Duodenal mucosa (tissue), 2 donors: ENCODE data around the gene OBSCN.

ENCODE experiments used
- H3K27ac ChIP-seq: one replicate; pipeline ENCODE4 v1.7.0; 2013; ENCODE audit warnings: low read depth, low read length
- H3K27me3 ChIP-seq, 2 donors: one replicate each; pipeline ENCODE4 v1.7.0; 2013; ENCODE audit warnings: low read length in 2 of 2, control low read depth in 1 of 2; ENCODE audit not compliant: insufficient read depth in 2 of 2, control insufficient read depth in 1 of 2
- H3K36me3 ChIP-seq, 2 donors: one replicate each; pipeline ENCODE4 v1.7.0; 2013; ENCODE audit warnings: low read length in 2 of 2, control low read depth in 1 of 2; ENCODE audit not compliant: insufficient read depth in 2 of 2, control insufficient read depth in 1 of 2
- H3K4me1 ChIP-seq, 2 donors: one replicate each; pipeline ENCODE4 v1.7.0; 2013; ENCODE audit warnings: low read length in 2 of 2, control low read depth in 1 of 2; ENCODE audit not compliant: insufficient read depth in 2 of 2, control insufficient read depth in 1 of 2
- H3K4me3 ChIP-seq, 2 donors: one replicate each; pipeline ENCODE4 v1.7.0; 2013; ENCODE audit warnings: low read length in 2 of 2, low read depth in 1 of 2
- H3K9ac ChIP-seq, 2 donors: one replicate each; pipeline ENCODE4 v1.7.0; 2013; ENCODE audit warnings: low read length in 2 of 2, low read depth in 1 of 2
- H3K9me3 ChIP-seq, 2 donors: one replicate each; pipeline ENCODE4 v1.7.0; 2013; ENCODE audit warnings: low read length in 2 of 2, control low read depth in 1 of 2; ENCODE audit not compliant: control insufficient read depth in 1 of 2

The OBSCN gene

DNA sequence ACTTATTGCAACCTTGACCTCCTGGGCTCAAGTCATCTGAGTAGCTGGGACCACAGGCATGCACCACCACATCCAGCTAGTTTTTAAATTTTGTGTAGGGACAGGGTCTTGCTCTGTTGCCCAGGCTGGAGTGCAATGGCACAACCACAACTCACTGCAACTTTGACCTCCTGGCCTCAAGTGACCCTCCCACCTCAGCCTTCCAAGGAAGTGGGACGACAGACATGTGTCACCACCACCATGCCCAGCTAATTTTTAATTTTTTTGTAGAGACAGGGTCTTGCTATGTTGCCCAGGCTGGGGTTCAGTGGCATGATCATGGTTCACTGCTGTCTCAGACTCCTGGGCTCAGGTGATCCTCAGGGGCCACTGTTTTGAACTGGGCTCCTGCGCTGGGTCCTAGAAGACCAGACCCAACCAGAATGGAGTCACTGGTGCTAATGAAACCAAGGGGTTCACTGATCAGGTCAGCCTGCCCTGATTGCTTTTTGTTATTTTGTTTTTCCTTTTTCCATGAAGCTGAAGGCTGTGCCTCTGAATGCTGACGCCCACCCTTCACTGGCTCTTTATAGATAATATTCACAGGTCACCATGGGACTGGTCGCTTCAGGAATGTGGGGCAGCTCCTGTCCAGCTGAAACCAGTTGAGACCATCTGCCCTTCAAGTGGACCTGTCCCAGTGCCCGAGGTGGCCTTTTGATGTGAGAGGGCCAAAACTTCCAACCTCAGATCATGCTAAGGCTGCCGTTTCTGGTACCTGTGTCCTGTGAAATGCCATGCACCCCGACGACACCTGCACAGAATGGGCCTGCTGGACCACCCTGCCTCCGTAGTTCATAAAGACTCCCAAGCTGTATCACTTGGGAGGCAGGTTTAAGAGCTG, 203.9 kb downstream of the OBSCN start:
- no peak overlapping the region for H3K9ac ChIP-seq
- H3K9me3 ChIP-seq, result no peaks in the 10 kb centered on the region
- no peak overlapping the region for H3K4me3 ChIP-seq
- peaks cover 12 to 14% of the 10 kb centered on the region in 2 donors for H3K27me3 ChIP-seq
- H3K27ac ChIP-seq, result no peak overlapping the region
- peaks cover 18 to 20% of the 10 kb centered on the region in 2 donors for H3K4me1 ChIP-seq
- peaks cover 0 to 3% of the 10 kb centered on the region in 2 donors for H3K36me3 ChIP-seq

- H3K36me3 ChIP-seq, result peaks cover 0 to 3% of the 10 kb centered on the region in 2 donors
Measured at GRCh38 chr1:228413241-228414010, 205.6 kb downstream of the OBSCN start.

GRCh38 chr1:228414511-228415211, 206.8 kb downstream of the OBSCN start:
- H3K4me3 ChIP-seq, result no peak overlapping the region
- peaks cover 0 to 3% of the 10 kb centered on the region in 2 donors for H3K36me3 ChIP-seq
- H3K27me3 ChIP-seq, result peaks cover 25 to 28% of the 10 kb centered on the region in 2 donors
- peaks cover 6 to 11% of the 10 kb centered on the region in 2 donors for H3K4me1 ChIP-seq
- no peak overlapping the region for H3K9ac ChIP-seq
- no peaks in the 10 kb centered on the region for H3K9me3 ChIP-seq
- H3K27ac ChIP-seq, result no peak overlapping the region

More at GRCh38 chr1:228413241-228414010, 205.6 kb downstream of the OBSCN start:
- Histone ChIP-seq H3K9me3 (no peaks in the 10 kb centered on the region), H3K27me3 (peaks cover 25 to 27% of the 10 kb centered on the region in 2 donors), H3K4me1 (peaks cover 7 to 11% of the 10 kb centered on the region in 2 donors), H3K4me3 (no peak overlapping the region), H3K9ac (no peak overlapping the region), H3K27ac (no peak overlapping the region)

GRCh38 chr1:228415221-228415620, 207.4 kb downstream of the OBSCN start:
- no peak overlapping the region for H3K27ac ChIP-seq
- no peaks in the 10 kb centered on the region for H3K9me3 ChIP-seq
- peaks cover 25 to 28% of the 10 kb centered on the region in 2 donors for H3K27me3 ChIP-seq
- H3K36me3 ChIP-seq, result peaks cover 0 to 2% of the 10 kb centered on the region in 2 donors
- no peak overlapping the region for H3K9ac ChIP-seq
- no peak overlapping the region for H3K4me3 ChIP-seq
- H3K4me1 ChIP-seq, result peaks cover 6 to 11% of the 10 kb centered on the region in 2 donors

GRCh38 chr1:228415853-228416216, 208.0 kb downstream of the OBSCN start:
- Histone ChIP-seq H3K9ac (no peak overlapping the region), H3K27ac (no peak overlapping the region), H3K9me3 (no peaks in the 10 kb centered on the region), H3K4me3 (peak overlapping the region; percentile 19 to 59), H3K4me1 (peaks cover 6 to 11% of the 10 kb centered on the region in 2 donors), H3K27me3 (peaks cover 25 to 28% of the 10 kb centered on the region in 2 donors), H3K36me3 (no peaks in the 10 kb centered on the region)

DNA sequence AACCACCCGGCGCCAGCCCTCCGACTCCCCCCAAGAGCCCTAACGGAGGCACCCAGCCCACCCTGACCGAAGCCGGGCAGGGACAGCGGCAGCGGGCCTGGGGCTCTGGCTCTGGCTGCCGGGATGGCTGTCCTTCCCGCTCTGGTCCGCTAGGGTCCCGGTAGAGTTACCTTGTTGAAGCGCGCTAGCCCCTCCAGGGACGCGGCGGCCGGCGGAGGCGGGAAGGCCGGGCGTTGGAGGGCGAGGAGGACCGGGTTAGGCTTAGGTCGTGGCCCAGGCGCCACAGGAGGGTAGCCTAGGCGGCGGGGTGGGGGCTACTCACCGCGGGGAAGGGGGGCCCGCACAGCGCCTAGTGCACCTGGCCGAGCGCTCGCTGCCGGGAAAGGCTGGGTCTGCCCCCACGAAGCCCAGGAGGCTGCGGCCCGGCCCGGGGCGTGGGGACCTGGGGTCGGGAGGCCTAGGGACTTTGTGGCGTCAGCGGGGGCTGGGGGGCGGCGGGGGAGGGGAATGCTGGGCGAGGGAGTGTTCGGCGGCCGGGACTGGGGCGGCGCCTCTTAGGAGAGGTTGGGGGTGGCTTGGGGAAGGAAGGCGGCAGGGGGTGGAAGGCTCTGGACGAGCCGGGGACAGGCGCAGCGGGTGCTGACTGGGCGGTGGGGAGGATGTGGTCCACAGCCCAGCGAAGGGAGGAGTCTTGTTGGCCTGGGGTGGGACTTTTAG, 208.5 kb downstream of the OBSCN start, which contains the start of gene TRIM17:
TSS of gene TRIM17 (minus strand) at position 645 of the 717 bp plus-strand sequence. CDS start 1,789 bp downstream, outside the sequence.
- Histone ChIP-seq H3K9ac (no peak within 1 kb of the TSS), H3K4me1 (peaks cover 6 to 11% of the 10 kb centered on the region in 2 donors), H3K9me3 (no peaks in the 10 kb centered on the region), H3K27ac (no peak within 1 kb of the TSS), H3K36me3 (no peaks in the 10 kb centered on the region), H3K27me3 (peaks cover 25 to 28% of the 10 kb centered on the region in 2 donors), H3K4me3 (peak within 1 kb of the TSS; percentile 19 to 59)

DNA sequence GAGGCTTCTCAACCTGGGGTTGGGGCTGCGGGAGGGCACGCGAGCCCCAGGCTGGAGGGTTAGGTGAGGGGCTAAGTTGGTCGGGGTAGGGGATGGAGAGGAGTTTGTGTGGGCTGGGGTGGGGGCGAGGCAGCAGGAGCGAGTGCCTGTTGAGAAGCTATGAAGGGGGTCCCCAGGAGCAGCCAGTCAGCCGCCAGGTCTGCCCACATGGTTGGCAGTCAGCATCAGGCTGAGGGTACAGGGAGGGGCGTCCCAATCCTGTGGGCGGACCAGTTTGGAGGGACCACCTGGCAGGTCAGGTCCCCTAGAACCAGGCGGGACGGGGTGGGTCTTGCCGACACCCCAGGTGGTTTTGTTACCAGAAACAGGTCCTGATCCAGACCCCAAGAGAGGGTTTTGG, 209.2 kb downstream of the OBSCN start:
- Histone ChIP-seq H3K9ac (no peak overlapping the region), H3K4me3 (no peak overlapping the region), H3K4me1 (peaks cover 6 to 11% of the 10 kb centered on the region in 2 donors), H3K36me3 (no peaks in the 10 kb centered on the region), H3K27ac (no peak overlapping the region), H3K27me3 (peaks cover 25 to 28% of the 10 kb centered on the region in 2 donors), H3K9me3 (no peaks in the 10 kb centered on the region)

GRCh38 chr1:228417483-228418203, 209.8 kb downstream of the OBSCN start:
- Histone ChIP-seq H3K4me3 (no peak overlapping the region), H3K9me3 (no peaks in the 10 kb centered on the region), H3K36me3 (no peaks in the 10 kb centered on the region), H3K4me1 (peaks cover 6 to 11% of the 10 kb centered on the region in 2 donors), H3K27ac (no peak overlapping the region), H3K27me3 (peaks cover 25 to 28% of the 10 kb centered on the region in 2 donors), H3K9ac (no peak overlapping the region)
